ENCODE results near the gene DOCK4. TPM values are rescaled to one million over a fixed set of nuclear protein-coding genes. Genes with fewer than 3 reads are reported as not detected.

Gene DOCK4
- total RNA-seq, 1 experiment from 2014 or later: 20.4 TPM

GRCh38 chr7:112145206-112145605 is 61.0 kb downstream of the DOCK4 start (continued):
- TF ChIP-seq PRDM15 (CRISPR knock-in tag; IDR thresholded peaks at IDR 0.05): no peak

GRCh38 chr7:112144284-112145059 is 61.7 kb downstream of the DOCK4 start:
- Mint-ChIP-seq H3K27ac (no peak overlapping the region), H3K36me3 (no peaks in the 10 kb centered on the region), H3K9me3 (no peaks in the 10 kb centered on the region), H3K4me3 (no peak overlapping the region), H3K4me1 (peaks cover 31% of the 10 kb centered on the region), H3K27me3 (ENCODE audit: low read depth) (no peaks in the 10 kb centered on the region)
- TF ChIP-seq ZMAT4 (CRISPR knock-in tag; IDR thresholded peaks at IDR 0.05): no peak
- no peak for TF ChIP-seq SOX15 (CRISPR knock-in tag; IDR thresholded peaks at IDR 0.05)
- no peak for TF ChIP-seq JAZF1 (CRISPR knock-in tag; IDR thresholded peaks at IDR 0.05)
- no peak for TF ChIP-seq GTF2I (CRISPR knock-in tag; conservative IDR thresholded peaks at IDR 0.05)
- TF ChIP-seq IRF2 (CRISPR knock-in tag; IDR thresholded peaks at IDR 0.05; ENCODE audit: borderline replicate concordance, low read depth): no peak
- no peak for TF ChIP-seq GABPB1 (CRISPR knock-in tag; IDR thresholded peaks at IDR 0.05)
- no peak for TF ChIP-seq ZNF317 (CRISPR knock-in tag; IDR thresholded peaks at IDR 0.05; ENCODE audit: borderline replicate concordance, low read depth)
- no peak for TF ChIP-seq ZNF219 (CRISPR knock-in tag; IDR thresholded peaks at IDR 0.05; ENCODE audit: borderline replicate concordance)
- TF ChIP-seq ELF4 (CRISPR knock-in tag; IDR thresholded peaks at IDR 0.05; ENCODE audit: low read depth): no peak
- no peak for TF ChIP-seq TCF7 (CRISPR knock-in tag; IDR thresholded peaks at IDR 0.05; ENCODE audit: low read depth)
- TF ChIP-seq MXD4 (CRISPR knock-in tag; IDR thresholded peaks at IDR 0.05; ENCODE audit: borderline replicate concordance): no peak
- TF ChIP-seq JUN (CRISPR knock-in tag; IDR thresholded peaks at IDR 0.05): no peak
- TF ChIP-seq MAX (CRISPR knock-in tag; IDR thresholded peaks at IDR 0.05): no peak
- TF ChIP-seq SMAD3 (CRISPR knock-in tag; IDR thresholded peaks at IDR 0.05; ENCODE audit: borderline replicate concordance): no peak
- no peak for TF ChIP-seq ATF1 (CRISPR knock-in tag; IDR thresholded peaks at IDR 0.05)
- TF ChIP-seq ZNF416 (CRISPR knock-in tag; IDR thresholded peaks at IDR 0.05): no peak
- no peak for ATAC-seq
- CTCF ChIA-PET: no interaction called here
- POLR2A ChIA-PET: no interaction called here
- no peak for DNase-seq (ENCODE audit: low spot score)

GRCh38 chr7:112143582-112143981 is 62.6 kb downstream of the DOCK4 start:
- TF ChIP-seq AFF4 (CRISPR knock-in tag; IDR thresholded peaks at IDR 0.05; ENCODE audit: borderline replicate concordance) (no peak), CREB1 (CRISPR knock-in tag; IDR thresholded peaks at IDR 0.05) (no peak), ZNF423 (CRISPR knock-in tag; IDR thresholded peaks at IDR 0.05) (no peak)
- no peak overlapping the region for H3K27ac Mint-ChIP-seq
- no peak for DNase-seq (ENCODE audit: low spot score)
- H3K4me1 Mint-ChIP-seq: peaks cover 32% of the 10 kb centered on the region
- no peak overlapping the region for H3K4me3 Mint-ChIP-seq
- POLR2A ChIA-PET: no interaction called here
- H3K36me3 Mint-ChIP-seq: no peaks in the 10 kb centered on the region
- H3K9me3 Mint-ChIP-seq: no peaks in the 10 kb centered on the region
- no peak for ATAC-seq
- CTCF ChIA-PET: no interaction called here
- no peaks in the 10 kb centered on the region for H3K27me3 Mint-ChIP-seq (ENCODE audit: low read depth)
